ENCODE measurements around the gene ZNF652. TPM values are rescaled to one million over a fixed set of nuclear protein-coding genes. Genes with fewer than 3 reads are reported as not detected.

The ZNF652 gene
- total RNA-seq: 37.4 and 38.7 TPM in 2 replicates
- long read RNA-seq, partial matches to known transcripts: 3 of 7 reads
- long read RNA-seq, other reads (novel, unspliced or antisense): 4 of 7 reads

DNA sequence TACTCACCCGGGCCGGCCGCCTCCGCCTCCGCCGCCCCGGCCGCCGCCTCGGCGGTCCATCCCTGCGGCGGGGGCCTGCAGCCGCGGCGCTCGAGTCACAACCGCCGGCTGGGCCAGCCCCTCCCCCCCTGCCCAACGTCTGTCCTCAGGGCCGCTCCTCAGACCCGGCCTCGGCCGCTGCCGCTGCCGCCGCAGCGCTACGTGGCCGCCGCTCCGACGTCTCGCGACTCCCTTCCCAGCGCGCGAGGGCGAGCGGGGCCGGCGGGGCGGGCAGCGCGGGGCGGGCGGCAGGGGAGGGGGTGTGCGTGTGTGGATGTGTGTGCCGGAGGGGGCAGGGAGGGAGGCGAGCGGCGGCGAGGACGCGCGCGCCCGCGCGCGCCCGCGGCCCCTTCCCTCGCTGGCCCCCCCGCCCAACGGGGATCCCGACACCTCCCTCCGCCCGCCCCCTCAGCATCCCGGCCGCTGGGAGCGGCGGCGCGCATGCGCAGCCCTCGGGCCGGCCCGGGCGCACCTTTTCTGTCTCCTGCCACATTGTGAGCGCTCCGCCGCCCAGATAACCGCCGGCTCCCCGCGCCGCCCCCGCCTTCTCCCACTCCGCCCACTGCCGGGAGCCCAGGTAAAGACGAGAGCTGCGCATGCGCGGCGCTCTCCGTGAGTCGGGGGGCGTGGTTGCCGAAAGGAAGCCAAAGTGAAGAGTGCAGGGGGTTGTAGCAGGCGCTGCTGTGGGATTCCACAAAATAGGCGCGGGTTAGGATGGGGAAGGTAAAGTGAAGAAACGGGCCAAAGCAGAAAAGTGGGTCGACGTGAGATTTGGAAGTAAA, at the start of gene ZNF652:
ZNF652 (minus strand) TSS at position 349 of the 821 bp plus-strand sequence. CDS start 44,525 bp downstream, outside the sequence.
- no peaks in the 10 kb centered on the region for H3K9me3 Mint-ChIP-seq (ENCODE audit: unreplicated experiment)
- H3K4me1 Mint-ChIP-seq (ENCODE audit: unreplicated experiment): peaks cover 29% of the 10 kb centered on the region
- no peaks in the 10 kb centered on the region for H3K27me3 Mint-ChIP-seq (ENCODE audit: unreplicated experiment)
- TF ChIP-seq, protein P1, sequence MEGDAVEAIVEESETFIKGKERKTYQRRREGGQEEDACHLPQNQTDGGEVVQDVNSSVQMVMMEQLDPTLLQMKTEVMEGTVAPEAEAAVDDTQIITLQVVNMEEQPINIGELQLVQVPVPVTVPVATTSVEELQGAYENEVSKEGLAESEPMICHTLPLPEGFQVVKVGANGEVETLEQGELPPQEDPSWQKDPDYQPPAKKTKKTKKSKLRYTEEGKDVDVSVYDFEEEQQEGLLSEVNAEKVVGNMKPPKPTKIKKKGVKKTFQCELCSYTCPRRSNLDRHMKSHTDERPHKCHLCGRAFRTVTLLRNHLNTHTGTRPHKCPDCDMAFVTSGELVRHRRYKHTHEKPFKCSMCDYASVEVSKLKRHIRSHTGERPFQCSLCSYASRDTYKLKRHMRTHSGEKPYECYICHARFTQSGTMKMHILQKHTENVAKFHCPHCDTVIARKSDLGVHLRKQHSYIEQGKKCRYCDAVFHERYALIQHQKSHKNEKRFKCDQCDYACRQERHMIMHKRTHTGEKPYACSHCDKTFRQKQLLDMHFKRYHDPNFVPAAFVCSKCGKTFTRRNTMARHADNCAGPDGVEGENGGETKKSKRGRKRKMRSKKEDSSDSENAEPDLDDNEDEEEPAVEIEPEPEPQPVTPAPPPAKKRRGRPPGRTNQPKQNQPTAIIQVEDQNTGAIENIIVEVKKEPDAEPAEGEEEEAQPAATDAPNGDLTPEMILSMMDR (IDR thresholded peaks at IDR 0.05): no peak
- H3K36me3 Mint-ChIP-seq (ENCODE audit: unreplicated experiment): no peaks in the 10 kb centered on the region
- DNase-seq (ENCODE audit: extremely low spot score, unreplicated experiment): peak; percentile 95
- H3K27ac Mint-ChIP-seq (ENCODE audit: unreplicated experiment): peak within 1 kb of the TSS; percentile 83
- H3K4me3 Mint-ChIP-seq (ENCODE audit: unreplicated experiment): peak within 1 kb of the TSS; percentile 86

DNA sequence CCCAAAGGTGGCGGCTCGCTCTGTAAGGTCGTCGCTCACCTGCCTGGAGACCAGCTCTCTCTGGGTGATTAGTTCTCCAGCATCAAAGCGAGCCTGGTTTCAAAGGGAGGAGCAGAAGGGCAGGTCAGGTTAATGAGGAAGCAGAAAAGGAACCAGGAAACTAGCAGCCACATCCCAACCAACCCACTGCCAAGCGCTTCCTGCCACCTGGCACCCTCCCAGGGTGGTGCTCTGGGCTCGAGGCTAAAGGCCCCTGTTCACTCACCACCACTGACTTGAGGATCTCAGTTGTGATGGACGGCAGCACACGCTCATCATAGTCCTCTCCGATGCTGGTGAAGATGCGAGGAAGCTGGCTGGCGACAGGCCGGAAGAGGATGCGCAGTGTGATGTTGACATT, 47.0 kb upstream of the ZNF652 start:
- no peaks in the 10 kb centered on the region for H3K9me3 Mint-ChIP-seq (ENCODE audit: unreplicated experiment)
- DNase-seq (ENCODE audit: extremely low spot score, unreplicated experiment): no peak
- H3K36me3 Mint-ChIP-seq (ENCODE audit: unreplicated experiment): peaks cover 54% of the 10 kb centered on the region
- H3K4me1 Mint-ChIP-seq (ENCODE audit: unreplicated experiment): peaks cover 18% of the 10 kb centered on the region
- H3K27ac Mint-ChIP-seq (ENCODE audit: unreplicated experiment): no peak overlapping the region
- H3K4me3 Mint-ChIP-seq (ENCODE audit: unreplicated experiment): no peak overlapping the region
- TF ChIP-seq, protein P1 (IDR thresholded peaks at IDR 0.05): no peak
- H3K27me3 Mint-ChIP-seq (ENCODE audit: unreplicated experiment): no peaks in the 10 kb centered on the region

DNA sequence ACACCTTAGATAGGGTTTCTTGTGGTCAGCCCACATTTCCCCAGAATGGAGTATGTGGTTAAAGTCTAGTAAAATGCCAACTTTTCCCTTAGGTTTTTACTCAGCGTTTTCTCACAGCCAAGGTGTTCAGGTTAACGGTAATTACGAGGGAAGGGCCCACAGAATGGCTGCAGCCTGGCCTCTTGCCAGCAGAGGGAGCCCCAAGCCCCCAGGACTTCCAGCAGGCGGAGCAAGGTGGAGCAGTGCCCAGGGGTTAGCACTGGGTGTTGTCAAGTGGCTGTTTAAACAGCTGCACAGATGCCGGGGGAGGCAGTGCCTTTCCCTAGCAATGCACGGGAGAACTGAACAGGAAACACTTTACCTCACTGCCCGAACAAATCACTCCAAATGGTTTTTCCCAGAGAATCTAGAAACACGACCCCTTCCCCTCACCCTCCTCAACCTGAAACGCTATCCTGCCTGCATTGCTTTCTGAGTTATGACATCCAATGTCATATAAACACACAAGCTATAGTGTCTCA, 46.0 kb upstream of the ZNF652 start:
- H3K27me3 Mint-ChIP-seq (ENCODE audit: unreplicated experiment): no peaks in the 10 kb centered on the region
- TF ChIP-seq, protein P1 (IDR thresholded peaks at IDR 0.05): peak; percentile 98
- peaks cover 15% of the 10 kb centered on the region for H3K4me1 Mint-ChIP-seq (ENCODE audit: unreplicated experiment)
- H3K27ac Mint-ChIP-seq (ENCODE audit: unreplicated experiment): peak overlapping the region; percentile 35
- H3K36me3 Mint-ChIP-seq (ENCODE audit: unreplicated experiment): peaks cover 60% of the 10 kb centered on the region
- no peak overlapping the region for H3K4me3 Mint-ChIP-seq (ENCODE audit: unreplicated experiment)
- no peaks in the 10 kb centered on the region for H3K9me3 Mint-ChIP-seq (ENCODE audit: unreplicated experiment)
- DNase-seq (ENCODE audit: extremely low spot score, unreplicated experiment): peak; percentile 93

DNA sequence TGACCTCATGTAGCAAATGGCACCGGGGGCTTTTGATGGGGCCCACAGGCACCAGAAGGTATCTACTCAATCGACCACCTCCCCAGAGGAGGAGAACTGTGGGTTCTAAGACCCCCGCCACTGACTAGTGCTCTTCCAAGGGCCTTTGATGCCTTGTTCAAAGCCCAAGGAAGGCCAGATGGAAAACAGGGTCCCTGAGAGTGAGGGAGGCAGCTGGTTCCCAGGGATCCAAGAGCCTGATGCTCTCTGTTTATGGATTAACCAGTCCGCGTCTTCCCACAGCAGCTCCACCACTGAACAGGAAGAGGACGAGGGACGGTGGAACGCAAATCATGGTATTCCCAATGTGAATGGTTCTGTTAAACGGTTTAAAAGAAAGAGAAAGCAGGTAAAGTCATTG, 45.0 kb upstream of the ZNF652 start:
- Mint-ChIP-seq H3K4me1 (ENCODE audit: unreplicated experiment) (peaks cover 12% of the 10 kb centered on the region), H3K4me3 (ENCODE audit: unreplicated experiment) (no peak overlapping the region), H3K27me3 (ENCODE audit: unreplicated experiment) (no peaks in the 10 kb centered on the region), H3K27ac (ENCODE audit: unreplicated experiment) (no peak overlapping the region), H3K36me3 (ENCODE audit: unreplicated experiment) (peaks cover 62% of the 10 kb centered on the region), H3K9me3 (ENCODE audit: unreplicated experiment) (no peaks in the 10 kb centered on the region)
- DNase-seq (ENCODE audit: extremely low spot score, unreplicated experiment): no peak
- TF ChIP-seq, protein P1 (IDR thresholded peaks at IDR 0.05): no peak

DNA sequence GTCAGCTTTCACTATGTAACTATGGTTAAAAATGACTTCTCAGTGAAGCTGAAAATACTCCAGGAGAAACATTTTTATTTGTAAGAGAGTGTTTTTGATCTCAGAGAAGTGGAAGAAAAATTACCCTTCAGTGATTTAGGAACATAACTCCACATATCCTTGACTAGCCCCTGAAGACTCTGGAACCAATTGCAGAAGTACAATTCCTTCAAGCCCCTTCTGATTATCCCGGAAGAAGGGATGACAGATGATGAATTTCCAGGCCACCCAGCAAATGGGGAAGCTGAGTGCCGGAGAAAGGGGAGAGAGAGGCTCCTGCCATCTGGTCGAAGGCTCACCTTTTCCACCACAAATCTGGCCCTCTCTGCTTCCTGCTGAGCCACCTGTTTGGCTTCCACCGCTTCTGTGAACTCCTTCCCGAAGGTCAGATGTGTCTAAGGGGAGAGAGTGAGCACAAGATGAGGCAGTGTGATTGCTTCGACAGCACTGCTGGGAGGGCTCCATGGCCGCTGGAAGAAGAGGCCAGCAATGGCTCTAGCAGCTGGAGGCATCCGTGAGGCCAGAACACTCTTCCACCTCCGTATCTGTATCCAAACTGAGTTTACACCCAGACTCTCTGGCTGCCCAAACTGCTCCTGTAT, 44.5 kb upstream of the ZNF652 start:
- Mint-ChIP-seq H3K4me3 (ENCODE audit: unreplicated experiment) (no peak overlapping the region), H3K27me3 (ENCODE audit: unreplicated experiment) (no peaks in the 10 kb centered on the region), H3K27ac (ENCODE audit: unreplicated experiment) (no peak overlapping the region), H3K4me1 (ENCODE audit: unreplicated experiment) (peaks cover 12% of the 10 kb centered on the region), H3K9me3 (ENCODE audit: unreplicated experiment) (no peaks in the 10 kb centered on the region), H3K36me3 (ENCODE audit: unreplicated experiment) (peaks cover 56% of the 10 kb centered on the region)
- TF ChIP-seq, protein P1 (IDR thresholded peaks at IDR 0.05): no peak
- DNase-seq (ENCODE audit: extremely low spot score, unreplicated experiment): no peak

Measured in osteocyte (in vitro differentiated cells).